IPS DF 19.7 (cell line): Measurements from ENCODE around the gene KIFAP3.
"Not testable (repeated sequence)": the region's sequence is repeated elsewhere in the genome, so short reads cannot be mapped to it uniquely, and the experiment has no call there.

Experiments
- DNase-seq: peaks from one replicate; pipeline ENCODE4 v3.0.0-alpha.2; 2013; ENCODE audit warnings: low read depth, low spot score

KIFAP3 gene

DNA sequence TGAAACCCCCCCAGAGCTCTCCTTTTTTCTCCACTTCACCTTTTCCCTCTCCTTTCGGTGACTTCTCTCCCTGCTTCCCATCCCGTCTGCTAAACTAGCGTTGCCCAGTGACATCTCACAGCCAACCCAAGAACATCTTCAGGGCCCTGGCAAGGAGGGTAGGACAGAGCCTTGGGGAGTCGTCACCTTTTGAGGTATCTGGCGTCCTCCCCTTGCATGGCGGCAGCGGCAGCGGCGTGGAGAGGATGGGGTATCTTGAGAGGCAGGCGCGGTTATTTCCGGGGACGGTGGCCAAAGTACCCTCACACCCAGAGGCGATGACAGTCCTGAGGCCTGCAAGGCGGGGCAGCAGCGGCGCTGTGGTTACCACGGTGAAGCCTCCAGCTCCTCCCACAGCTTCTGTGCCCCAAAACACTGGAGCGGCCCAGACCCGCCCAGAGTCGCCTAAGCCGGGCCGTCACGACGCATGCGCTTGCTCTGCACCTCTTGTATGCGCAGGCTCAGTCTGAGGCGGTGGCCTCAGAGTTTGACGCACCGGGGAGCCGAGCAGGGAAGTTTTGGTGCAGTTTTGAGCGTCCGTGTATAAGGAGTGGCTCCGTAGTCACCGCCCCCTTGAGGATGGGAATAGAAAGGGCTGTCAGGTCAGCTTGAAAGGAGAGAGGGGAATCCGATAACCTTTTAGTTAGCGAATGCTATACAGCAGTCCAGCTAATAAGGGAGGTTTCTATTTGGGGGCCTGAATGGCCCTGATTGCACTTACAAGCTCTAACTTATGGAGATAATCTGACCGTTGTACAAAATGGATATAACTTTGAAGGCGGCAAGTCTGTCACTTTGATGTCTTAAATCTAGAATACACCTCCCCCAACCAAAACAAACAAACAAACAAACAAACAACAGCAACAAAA, at the start of gene KIFAP3:
Gene KIFAP3, minus strand, starts transcription at position 446 of the 908 bp plus-strand sequence. Its CDS starts 228 bp downstream, at position 218.
- DNase-seq = peak; percentile 91

DNA sequence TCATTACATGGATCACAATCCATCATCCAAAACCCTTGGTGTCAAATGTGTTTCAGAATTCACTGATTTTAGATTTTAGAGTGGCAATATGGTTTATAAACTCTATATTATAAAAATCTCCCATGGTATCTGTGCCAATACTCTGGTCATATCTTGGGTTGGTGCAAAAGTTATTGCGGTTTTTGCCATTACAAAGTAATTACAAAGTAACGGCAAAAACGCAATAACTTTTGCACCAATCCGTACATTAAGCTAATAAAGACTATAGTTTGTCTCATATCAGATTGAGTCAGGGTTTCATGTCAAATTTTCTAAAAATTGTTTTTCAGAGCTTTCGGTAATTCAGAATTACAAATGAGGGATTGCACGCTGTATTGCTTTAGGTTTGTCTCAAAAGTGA, 47.9 kb upstream of the KIFAP3 start:
- DNase-seq = no peak

DNA sequence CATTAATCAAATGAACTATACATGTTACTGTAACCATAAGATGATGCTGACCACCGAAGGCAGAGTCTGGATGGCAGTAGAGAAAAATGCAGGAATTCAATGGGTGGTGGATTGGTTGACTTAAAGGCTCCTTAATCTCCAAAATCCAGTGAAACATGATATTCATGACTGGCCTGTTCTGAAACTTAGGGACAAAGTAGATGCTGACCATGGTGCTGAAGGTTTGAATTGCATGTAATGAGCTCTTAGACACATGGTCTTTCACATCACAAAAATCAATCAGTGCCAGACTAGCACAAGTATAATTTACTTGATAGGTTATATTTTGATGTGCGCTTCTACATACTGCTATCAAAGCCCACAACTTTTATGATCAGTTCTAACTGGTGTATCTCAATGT, 40.4 kb upstream of the KIFAP3 start:
- DNase-seq = no peak

DNA sequence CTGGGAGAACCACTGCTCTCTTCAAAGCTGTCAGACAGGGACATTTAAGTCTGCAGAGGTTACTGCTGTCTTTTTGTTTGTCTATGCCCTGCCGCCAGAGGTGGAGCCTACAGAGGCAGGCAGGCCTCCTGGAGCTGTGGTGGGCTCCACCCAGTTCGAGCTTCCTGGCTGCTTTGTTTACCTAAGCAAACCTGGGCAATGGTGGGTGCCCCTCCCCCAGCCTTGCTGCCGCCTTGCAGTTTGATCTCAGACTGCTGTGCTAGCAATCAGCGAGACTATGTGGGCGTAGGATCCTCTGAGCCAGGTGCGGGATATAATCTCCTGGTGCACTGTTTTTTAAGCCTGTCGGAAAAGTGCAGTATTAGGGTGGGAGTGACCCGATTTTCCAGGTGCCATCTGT, 38.6 kb upstream of the KIFAP3 start:
- not testable (repeated sequence) for DNase-seq

DNA sequence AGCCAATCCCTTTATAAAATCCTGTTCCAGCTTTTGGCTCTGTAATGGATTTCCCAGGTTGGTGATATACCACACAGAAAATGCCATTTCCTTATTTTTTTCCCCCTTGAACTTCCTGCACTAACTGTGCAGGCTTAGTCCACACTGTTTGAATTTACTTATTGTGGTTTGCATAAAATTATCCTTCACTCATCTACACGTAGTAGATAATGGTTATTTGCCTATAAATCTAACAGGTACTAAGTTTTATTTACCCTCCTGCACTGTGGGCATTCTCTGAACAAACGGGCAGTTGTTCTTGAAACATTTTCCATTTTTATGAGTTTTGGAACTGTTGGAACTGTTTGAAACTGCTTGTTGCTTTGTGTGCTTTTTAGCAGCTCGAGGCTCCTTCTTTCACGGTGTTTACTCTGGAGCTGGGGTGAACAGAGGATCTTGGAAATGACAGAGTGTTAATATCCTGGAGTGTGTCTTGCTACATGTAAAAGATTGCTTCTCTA, 23.0 kb upstream of the KIFAP3 start:
- no peak for DNase-seq

DNA sequence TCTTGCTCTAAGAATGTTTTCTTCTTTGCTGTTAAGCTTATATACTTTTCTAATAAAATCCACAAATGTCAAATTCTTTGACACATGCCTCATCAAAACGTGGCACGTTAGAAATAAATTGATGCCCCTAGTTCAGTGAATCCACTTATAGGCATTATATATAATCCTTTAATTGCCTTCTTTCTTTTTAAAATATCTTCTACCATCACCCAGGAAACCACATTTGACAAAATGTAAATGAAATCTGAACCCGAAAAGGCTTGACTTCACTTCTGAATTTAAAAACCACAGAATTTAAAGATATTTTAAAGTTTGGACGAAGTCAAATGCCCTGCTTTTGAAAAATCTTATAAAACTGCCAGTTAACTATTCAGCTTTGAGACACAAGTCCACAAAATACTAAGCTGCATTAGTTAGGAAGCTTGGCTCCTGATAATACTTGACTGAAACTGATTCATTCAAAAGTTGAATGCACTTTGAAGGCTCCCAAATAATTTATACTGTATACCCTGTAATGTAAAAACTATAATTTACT, 22.4 kb upstream of the KIFAP3 start:
- no peak for DNase-seq

DNA sequence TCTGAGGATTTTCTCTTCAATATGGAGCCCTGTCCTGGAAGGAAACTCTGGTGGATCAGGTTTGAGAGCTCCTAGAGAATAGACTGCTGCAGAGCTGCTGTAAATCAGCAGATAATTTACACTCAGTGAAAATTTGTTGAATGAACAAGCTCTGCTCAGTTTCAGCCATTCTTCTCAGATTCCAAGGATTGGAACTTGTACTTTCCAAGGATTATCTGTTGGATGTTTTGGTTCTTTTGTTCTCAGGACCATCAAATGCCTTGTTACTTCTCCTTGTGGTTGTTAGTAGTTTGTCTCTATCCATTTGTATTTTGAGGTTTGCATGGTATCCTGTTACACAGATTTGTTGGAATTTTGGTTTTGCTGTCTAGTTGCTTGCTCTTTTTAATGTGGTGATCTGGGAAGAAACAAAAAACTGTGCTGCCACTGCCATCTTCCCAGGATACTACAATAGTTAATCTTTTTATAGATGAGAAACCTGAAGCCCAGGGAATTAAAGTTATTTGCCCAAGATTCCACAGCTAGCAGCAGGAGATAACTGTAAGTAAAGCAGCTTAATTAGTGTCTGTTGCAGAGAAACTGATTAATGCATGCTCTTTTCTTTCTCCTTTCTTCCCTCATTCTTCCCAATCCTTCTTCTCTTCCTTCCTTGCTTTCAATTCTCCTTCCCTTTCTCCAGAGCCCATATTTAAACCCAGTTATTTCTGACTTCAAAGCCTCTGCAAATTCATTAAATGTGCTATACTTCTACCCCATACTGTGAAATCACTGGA, 21.7 kb upstream of the KIFAP3 start:
- no peak for DNase-seq

DNA sequence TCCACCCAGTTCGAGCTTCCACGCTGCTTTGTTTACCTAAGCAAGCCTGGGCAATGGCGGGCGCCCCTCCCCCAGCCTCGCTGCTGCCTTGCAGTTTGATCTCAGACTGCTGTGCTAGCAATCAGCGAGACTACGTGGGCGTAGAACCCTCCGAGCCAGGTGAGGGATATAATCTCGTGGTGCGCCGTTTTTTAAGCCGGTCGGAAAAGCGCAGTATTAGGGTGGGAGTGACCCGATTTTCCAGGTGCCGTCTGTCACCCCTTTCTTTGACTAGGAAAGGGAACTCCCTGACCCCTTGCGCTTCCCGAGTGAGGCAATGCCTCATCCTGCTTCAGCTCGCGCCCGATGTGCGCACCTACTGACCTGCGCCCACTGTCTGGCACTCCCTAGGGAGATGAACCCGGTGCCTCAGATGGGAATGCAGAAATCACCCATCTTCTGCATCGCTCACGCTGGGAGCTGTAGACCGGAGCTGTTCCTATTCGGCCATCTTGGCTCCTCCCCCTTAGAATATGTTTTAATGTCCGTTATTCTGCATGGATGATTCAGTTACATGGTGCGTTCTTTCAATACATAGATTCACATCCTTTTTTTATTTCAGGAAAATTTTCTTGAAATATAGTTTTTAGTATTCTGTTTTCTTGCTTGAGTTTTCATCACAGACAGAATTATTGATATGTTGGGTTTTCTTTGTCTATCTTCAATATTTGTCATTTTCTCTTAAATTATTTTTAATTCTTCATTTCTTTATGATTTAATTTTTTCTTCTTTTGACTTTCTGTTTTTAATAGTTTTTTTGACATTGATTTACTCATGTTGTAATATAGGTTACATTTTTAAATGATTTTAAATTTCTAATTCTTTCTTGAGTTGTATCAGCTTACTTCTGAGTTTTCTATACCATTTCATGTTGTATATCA, 20.5 kb upstream of the KIFAP3 start:
- not testable (repeated sequence) for DNase-seq

DNA sequence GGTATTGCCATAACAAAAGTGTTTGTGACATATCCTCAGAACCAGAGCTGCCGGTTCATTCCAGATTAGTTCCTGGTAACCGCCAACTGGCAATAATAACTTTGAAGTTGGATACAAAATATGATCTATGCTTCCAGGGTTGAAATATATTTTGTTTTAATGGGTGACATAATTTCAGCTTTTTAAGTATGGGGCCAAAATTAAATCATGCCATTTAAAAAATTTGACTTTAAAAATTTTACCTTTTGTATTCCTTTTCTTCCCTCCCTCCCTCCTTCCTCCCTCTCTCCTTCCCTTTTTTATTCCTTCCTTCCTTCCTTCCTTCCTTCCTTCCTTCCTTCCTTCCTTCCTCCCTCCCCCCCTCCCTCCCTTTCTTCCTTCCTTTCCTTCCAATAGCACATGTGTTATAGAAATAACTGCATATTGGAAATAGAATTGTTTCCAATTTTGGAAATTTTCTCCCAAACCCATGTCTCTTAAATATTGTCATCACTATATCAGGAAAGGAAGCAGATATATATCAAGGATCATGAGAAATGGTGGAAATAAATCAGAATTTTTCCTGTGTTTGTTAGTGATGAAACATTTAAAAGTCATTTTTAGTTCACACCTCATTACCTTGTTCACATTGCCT, 12.0 kb upstream of the KIFAP3 start:
- DNase-seq = no peak

DNA sequence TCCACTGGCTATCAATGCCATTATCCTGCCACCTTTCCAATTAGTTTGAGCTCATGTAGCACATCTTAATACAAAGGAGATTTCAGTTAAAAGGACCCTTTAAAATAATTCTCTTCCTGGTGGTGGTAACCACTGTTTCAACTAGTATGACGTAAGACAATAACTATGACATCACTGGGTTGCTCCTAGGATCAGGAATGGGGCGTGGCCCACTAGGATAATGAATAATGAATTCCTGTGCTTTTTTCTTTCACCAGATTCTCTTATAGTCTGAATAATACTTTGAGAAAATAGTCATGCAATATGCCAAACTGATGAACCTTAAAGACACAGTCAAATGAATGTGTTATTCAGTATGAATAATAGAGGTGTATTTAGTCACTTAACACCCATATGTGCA, 10.6 kb upstream of the KIFAP3 start:
- DNase-seq = no peak

DNA sequence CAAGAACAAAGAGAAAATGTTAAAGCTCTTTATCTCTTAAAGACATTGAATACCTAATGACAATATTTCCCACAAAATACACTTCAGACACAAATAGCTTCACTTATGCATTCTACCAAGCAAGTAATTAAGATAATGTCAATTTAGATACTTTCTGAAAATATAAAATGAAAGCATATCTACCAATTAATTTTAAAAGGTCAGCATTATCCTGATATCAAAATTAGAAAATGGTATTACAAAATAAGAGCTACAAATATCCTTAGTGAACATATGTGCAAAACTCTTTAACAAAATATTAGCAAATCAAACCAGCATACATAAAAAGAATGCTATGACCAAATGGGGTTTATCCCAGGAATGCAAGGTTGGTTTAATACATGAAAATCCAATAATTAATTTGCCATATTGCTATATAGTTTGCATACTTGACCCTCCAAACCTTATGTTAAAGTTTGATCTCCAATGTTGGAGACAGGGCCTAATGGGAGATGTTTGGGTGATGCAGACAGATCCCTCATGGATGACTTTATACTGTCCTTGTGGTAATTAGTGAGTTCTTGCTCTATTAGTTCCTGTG, 4.2 kb upstream of the KIFAP3 start:
- DNase-seq = no peak

DNA sequence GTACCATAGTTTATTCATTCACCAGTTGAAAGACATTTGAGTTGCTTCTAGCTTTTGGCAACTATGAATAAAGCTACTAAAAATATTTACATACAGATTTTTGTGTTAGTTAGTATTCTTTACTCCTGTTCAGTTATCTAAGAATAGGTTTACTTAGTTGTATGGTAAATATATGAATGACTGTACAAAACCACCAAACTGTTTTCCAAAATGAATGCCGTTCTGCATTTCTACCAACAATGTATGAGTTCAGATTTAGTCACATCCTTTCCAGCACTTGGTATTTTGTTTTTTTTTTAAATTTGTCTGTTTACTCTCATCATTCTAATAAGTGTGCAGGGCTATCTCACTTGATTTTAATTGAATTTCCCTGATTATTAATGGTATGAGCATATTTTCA, 3.4 kb upstream of the KIFAP3 start:
- DNase-seq = no peak

DNA sequence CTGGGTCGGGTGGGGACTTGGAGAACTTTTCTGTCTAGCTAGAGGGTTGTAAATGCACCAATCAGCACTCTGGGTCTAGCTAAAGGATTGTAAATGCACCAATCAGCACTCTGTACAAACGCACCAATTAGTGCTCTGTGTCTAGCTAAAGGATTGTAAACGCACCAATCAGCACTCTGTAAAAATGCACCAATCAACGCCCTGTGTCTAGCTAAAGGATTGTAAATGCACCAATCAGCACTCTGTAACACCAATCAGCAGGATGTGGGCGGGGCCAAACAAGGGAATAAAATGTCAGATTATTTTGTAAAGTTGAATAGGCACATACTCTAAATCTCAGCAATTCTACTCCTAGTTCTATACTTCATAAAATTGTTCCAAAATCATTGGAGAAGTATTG, 2.5 kb upstream of the KIFAP3 start:
- not testable (repeated sequence) for DNase-seq

DNA sequence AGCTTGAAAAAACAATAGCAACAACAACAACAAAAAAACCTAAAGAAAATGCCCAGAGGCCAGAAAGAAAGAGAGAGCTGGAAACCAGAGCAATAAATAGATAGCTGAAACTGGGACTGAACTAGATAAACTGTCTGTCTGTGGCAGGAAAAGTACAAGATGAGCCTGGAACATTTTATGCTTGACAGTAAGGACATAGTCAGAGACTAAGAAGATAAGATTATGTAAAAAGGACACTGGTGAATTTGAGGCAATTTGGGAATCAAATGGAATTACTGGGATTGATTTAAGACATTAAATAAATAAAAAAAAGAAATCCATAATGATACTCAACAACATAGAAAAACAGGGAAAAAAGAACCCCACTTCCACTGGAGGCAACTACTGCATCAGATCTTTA, 1.7 kb upstream of the KIFAP3 start:
- DNase-seq = no peak

DNA sequence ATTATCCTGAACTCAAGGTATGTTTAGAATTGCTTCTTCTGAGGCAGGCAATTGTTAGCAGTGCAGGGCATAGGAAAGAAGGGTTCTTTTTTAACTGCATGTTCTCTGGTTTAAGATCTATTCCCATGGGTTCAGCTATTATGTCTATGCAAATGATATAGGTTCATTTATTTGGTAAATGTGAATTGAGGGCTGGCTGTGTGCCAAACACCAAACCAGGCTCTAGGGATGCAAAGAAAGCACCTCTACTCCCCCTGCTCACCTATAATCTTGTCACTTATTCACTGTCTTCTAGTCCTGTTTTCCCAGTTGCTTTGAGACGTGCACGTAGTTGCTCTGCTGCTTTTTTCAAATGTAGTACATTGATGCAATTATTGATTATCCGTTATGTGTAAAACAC, 691 bp upstream of the KIFAP3 start:
- DNase-seq = no peak

DNA sequence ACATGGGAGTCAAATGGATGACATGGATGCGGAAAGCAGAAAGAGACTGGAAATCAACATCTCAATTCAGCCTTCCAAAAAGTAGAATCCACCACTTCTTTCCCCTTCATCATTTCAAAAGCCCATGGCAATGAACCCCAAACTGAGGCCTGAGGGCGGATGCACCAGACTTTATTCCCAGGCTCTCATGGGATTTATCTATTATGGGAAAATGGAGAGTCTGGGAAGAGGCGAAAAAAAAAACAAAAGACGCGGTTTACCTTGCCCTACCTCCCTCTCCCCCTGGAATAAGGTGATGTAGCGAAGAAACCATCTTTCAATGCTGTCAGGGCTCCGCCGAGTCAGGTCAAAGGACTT, 624 bp downstream of the KIFAP3 start:
- no peak for DNase-seq

DNA sequence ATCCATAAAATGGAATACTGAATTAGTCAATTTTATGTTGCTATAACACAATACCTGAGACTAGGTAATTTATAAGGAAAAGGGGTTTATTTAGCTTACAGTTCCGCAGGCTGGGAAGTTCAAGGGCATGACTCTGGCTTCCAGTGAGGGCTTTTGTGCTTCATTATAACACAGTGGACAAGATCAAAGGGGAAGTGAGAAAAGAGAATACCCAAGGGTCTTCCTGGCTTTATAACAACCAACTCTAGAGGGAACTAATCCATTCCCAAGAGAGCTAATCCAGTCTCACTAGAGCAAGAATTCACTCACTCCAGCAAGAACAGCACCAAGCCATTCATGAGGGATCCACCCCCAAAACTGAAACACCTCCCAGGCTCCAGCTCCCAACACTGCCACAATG, 3.1 kb downstream of the KIFAP3 start:
- DNase-seq = no peak

DNA sequence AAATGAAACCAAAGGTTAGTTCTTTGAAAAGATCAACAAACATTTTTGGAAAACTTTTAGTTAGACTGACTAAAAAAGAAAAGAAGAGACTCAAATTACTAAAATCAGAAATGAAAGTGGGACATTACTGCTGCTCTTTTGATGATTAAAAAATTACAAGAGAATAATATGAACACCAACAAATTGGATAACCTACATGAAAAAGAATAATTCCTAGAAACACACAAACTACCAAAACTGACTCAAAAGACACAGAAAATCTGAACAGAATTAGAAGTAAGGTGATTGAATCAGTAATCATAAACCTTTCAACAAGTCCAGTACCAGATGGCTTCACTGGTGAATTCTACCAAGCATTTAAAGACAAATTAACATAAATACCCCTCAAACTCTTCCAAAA, 5.6 kb downstream of the KIFAP3 start:
- no peak for DNase-seq

DNA sequence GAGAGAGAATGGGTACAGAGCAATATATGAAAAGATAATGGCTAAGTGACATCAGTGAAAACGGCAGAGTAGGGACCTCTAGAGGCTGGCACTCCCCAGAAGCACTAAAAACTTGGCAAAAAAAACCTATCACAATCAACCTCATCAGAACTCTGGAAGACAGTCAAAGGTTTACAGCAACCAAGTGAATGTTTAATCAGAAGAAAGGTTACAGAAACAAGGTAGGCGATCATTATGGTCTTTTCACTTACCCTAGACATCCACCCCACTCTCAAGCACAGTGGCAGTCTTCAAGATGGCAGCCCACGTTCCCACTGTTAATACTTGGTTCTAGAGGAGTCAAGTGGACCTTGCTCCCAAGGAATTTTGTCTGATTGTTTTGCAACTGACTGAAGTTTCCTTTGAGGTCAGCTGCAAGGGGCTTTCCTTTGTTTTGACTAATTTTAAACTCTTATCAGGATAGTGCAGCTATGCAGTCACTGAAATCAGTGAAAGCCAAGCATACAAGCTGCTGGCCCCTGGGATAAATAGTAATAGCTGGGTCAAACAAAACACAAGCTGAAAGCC, 7.2 kb downstream of the KIFAP3 start:
- no peak for DNase-seq

DNA sequence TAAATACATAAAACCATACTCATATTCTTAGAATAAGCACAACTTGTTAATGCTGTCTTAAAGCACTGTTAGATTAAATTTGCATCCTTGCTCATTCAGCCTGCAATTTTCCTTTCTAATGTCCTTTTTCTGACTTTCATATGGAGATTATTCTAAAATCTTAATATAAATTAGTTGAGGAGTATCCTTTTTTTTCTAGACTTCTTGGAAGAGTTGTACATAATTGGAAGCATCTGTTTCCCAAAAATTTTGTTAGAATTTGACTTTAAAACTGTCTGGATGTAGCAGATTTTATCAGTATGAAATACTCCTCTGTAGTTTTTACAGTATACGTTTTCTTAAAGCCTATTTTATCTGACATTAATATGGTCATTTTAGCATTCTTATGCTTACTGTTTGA, 9.7 kb downstream of the KIFAP3 start:
- no peak for DNase-seq
